DMS114 treated with DMSO at 0.1 percent for 48 hours (cell line): ENCODE results near the gene NUDT21.
"Not testable (repeated sequence)": the region's sequence is repeated elsewhere in the genome, so short reads cannot be mapped to it uniquely, and the experiment has no call there.

ENCODE experiments used
- DNase-seq: peaks from one replicate; lab custom pipeline; 2025; ENCODE audit not compliant: unreplicated experiment; lab: John Stamatoyannopoulos, UW

NUDT21 gene

DNA sequence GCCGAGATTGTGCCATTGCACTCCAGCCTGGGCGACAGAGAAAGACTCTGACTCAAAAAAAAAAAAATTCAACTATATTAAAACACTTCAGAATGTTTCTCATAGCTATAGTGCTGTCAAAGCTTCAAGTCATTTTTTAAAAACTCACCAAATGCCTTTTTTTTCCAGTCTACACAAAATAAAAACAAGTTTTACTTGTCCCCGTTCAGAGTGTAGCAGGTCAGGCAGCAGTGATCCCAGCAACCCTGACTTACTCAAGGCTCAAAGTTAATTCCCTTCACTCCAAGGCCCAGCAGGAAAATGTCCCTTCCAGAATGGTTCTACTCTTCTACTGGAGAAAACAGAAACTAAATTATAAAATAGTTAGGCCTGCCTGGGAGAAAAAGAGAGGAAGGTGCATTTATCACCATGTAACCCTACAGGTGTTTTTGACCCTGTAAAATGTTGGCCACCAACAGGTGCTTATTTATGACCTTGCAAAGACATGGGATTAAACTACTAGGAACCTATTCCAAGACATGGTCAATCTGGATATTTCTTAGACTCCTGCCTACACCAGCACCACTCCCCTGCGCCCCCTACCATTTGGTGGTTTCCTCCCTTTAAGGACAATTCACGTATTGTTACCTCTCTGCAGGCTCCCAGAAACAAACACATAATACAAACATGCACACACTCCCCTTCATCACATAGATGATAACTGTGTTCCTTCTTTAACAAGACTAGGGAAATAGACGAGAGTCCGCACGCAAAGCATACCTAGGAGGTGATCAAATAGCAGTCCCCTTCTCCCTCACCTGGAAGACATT is 31.2 kb downstream of the NUDT21 start:
- DNase-seq, result no peak

DNA sequence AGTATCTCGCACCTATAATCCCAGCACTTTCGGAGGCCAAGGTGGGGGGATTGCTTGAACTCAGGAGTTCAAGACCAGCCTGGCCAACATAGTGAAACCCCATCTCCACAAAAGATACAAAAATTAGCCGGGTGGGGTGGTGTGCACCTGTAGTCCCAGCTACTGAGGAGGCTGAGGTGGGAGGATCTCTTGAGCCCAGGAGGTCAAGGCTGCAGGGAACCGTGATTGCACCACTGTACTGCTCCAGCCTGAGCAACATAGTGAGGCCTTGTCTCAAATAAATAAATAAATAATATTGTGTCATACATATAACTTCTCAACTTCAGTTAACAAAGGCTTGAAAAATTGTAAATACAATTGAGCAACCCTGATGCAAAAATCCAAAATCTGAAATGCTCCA is 34.0 kb downstream of the NUDT21 start:
- DNase-seq, result no peak

DNA sequence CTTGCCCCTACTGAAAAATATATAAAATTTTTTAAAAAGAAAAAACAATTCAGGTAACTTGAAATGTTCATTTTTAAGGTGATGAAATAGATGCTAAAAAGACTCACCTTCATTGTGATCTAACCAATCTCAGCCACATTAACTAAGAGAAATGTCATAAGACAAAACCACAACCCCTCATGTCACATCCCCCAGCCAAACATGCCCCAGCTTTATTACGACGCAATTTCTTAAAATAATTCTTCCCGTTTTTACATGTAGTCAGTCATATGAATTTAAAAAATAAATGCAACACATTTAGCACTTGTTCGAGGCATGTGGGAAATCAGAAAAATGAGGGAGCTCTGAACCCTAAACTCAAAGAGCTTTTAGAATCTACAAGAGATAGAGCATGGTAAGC is 35.3 kb downstream of the NUDT21 start:
- DNase-seq, result no peak

DNA sequence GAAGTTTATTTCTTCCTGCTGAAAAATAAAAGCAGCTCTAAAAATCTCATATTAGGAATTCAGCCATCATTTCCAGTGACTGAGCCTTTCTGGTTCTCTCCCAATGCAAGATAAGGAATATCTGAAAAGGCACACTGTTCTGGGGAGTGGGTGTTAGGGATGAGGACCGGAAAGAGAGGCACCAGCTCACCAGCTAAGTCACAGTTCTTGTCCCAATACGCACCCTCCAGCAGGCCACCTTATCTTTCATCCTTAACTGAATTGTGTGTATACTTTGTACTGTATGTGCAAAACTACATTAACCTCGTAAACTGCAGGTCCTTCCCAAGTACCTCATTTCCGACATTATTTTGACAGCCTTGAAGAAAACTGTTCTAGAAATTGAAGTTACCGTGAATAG is 36.8 kb downstream of the NUDT21 start:
- no peak for DNase-seq

DNA sequence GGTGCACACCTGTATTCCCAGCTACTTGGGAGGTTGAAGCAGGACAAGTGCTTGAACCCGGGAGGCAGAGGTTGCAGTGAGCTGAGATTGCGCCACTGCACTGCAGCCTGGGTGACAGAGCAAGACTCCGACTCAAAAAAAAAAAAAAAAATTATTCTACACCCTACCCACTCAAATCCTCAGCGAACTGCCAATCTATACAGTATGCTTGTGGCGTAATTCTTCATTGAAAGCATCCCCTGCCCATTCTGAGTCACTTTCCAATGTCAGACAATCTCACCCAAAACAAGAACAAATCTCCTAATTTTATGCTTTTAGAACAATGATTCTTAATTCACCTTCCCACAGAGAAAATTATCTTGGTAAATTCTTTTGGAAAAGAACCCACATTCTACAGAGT is 37.8 kb downstream of the NUDT21 start:
- DNase-seq, result no peak

DNA sequence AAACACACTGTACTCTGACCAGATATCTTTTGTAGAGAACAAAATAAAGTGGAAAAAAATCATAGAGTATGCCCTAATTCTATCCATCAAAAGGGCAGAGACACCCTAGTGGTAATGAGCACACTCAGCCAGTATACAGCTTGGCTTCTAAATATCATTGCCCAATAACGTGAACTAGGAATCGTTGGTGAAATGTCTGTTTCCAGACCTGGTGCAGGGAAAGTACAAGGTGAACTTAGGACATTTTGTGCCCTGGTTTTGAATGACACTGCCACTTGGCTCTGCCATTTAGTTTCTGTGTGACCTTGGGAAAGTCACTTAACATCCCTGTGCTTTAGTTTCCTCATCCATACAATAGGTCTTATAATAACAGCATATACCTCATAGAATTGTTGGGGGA is 39.5 kb downstream of the NUDT21 start:
- DNase-seq, result no peak

DNA sequence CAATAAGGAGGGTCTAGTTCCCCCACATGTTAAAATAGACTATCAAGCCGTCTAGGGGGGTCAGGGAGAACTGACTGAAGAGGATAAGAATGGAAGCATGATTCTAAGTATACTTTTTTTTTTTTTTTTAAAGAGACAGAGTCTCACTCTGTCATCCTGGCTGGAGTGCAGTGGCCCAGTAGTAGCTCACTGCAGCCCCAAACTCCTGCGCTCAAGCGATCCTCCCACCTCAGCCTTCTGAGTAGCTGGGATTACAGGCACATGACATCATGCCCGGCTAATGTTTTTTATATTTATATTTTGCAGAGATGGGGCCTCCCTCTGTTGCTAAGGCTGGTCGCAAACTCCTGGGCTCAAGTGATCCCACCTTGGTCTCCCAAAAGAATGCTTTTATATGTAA is 40.0 kb downstream of the NUDT21 start:
- no peak for DNase-seq

DNA sequence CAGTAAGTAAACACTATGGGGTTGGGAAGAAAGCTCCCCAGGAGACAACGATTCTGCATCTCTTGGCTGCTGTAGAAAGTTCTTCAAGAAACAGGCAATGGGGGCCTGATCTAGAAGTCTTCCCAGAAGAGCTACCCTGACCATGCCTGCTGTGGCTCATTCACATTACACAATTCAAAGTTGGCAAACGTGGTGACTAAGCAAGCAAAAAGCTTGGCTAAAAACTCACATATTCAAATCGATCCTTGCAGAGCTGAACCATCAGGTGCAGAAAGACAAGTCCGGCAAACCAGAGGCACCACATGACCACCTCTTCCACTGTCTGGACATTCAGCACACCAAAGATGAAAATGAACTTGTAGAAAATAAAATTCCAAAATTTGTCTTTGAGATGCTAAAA is 41.9 kb downstream of the NUDT21 start:
- DNase-seq, result no peak

DNA sequence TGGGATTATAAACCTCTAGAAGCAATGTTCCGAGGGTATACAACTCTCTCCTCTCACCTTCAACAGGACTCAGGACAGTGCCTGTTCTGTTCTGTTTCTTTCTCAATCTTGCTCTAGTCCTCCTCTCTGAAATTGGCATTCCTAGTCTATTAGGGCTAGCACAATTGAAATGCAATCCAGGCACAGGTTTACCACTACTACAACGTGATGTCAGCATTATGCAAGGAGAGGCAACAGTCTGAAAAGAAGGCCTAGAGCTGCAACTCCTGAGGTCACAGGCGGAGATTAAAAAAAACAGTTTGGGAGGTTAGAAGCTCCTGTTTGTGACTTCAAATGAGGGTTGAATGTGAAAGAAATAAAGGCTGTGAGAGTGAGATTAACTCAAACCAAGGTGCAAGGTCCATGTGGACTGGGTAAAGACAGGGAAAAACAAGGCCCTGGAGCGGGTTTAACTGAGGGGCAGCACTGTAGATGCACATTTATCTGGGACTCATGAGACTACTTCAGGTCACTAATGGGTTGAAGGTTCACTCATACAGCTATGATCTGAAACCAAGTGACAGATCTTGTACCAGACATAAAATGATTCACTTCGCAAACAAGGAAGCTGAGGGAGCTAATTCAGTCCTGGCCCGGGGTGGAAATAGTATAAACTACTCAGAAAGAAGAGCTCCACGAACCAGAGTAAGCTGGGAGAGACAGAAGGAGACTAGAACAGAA is 42.6 kb downstream of the NUDT21 start:
- no peak for DNase-seq

DNA sequence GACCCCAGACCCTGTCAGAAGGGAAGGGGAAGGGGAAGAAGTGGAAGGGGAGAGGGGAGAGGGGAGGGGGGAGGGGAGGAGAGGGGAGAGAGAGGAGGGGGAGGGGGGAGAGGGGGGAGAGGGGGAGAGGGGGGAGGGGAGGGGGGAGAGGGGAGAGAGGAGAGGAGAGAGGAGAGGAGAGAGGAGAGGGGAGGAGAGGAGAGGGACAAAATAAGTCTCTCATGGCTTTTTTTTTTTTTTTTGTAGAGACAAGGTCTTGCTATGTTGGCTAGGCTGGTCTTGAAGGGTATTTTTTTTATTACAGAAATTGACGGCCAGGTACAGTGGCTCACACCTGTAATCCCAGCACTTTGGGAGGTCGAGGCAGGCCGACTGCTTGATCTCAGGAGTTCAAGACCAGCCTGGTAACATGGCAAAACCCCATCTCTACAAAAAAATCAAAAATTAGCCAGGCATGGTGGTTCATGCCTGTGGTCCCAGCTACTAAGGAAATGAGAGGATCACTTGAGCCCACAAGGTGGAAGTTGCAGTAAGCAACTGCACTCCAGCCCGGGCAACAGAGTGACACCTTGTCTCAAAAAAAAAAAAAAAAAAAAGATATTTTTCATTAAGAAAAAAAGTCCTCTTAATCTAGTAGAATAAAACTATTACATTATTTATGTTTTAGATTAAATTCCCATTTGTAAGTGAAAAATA is 45.0 kb downstream of the NUDT21 start:
- DNase-seq, result no peak

DNA sequence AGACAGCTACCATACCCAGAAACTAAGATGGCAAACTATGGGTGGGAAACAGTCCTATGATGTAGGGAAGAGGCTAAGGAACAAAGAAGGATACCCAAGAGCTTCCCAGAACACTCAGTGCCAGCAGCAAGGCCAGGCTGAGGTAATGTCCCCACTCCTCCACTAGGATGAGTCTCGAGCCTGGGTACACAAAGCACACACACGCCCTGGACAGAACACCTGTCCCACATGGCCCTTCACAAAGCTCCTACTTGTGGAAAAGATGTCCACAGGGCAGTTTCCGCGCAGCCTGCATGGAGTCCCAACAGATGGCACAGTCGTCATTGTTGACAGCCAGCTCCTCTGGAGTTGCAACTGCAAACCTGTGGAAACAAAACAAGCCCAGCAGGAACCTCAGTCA is 49.6 kb downstream of the NUDT21 start:
- DNase-seq, result no peak

DNA sequence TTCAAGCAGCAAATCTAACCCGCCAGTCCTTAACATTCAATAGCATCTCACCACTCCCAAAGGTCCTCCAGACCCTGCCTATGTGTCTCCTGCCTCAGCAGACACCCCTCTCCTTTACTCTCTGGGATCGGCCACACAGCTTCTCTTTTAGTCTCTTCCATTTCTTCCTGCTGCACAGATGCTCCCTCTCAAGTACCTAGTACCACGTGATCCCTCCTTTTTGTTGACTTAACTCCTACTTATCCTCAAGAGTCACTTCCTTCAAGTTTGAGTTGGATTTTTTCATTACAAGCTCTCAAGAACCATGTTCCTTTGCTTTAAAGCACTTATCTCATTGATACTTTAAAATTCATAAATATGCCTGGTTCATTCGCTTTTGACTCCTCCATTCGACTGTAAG is 50.7 kb downstream of the NUDT21 start:
- no peak for DNase-seq

DNA sequence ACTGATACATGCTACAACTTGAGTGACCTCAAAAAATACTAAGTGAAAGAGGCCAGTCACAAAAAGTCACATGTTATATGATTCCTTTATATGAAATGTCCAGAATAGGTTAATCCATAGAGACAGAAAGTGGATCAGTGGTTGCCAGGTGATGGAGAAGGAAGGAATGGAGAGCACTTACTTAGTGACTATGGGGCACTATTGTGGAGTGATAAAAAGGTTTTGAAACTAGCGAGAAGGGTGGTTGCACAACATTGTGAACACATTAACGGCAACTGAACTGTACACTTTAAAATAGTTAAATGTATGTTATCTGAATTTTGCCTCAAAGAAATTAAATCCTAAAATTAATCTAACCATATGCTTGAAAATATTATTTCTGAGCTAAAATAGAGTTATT is 51.6 kb downstream of the NUDT21 start:
- DNase-seq, result no peak

DNA sequence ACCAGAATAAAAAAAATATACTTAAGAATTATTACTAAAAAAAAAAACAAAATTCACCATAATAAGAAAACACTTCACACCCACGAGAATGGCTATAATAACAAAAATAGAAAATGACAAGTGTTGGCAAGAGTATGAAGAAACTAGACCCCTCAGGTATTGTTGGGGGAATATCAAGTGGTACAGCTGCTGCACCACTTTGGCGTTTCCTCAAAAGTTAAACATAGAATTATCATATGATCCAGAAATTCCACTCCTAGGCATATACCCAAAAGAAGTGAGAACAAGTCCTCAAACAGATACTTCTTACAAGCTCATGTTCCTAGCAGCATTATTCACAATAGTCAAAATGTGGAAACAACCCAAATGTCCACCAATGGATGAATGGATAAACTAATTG is 52.1 kb downstream of the NUDT21 start:
- DNase-seq, result no peak

DNA sequence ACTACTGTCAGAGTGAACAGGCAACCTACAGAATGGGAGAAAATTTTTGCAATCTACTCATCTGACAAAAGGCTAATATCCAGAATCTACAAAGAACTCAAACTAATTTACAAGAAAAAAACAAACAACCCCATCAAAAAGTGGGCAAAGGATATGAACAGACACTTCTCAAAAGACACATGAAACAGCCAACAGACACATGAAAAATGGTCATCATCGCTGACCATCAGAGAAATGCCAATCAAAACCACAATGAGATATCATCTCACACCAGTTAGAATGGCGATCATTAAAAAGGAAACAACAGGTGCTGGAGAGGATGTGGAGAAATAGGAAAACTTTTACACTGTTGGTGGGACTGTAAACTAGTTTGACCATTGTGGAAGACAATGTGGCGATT is 54.4 kb downstream of the NUDT21 start:
- DNase-seq, result not testable (repeated sequence)

DNA sequence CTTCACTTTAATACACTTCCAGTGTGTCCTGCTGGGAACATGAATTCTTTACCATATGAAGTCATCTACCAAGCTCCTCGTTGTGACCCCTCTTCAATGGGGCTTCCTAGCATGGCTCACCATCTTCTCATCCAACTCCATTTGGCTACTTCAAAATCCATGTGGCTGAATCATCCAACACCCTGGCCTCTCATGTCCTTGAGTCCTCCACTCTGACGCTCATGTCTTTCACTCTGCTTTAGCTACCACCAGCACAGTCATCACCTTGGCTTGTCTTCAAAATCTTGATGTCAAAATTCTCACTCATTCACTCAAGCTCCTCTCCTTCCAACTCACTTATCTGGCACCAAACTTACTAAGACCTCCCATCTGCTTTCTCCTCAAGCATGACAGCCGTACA is 61.6 kb downstream of the NUDT21 start:
- DNase-seq, result no peak

DNA sequence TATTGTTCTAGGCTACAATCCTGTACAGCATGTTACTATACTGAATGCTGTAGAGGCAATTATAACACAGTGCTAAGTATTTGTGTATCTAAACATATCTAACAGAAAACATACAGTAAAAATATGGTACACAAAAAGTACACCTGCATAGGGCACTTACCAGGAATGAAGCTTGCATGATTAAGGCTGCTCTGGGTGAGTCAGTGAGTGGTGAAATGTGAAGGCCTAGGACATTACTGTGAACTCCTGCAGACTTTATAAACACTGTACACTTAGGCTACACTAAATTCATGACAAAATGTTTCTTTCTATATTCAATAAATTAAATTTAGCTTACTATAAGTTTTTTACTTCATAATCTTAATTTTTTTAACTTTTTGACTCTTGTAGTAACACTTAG is 62.9 kb downstream of the NUDT21 start:
- no peak for DNase-seq

DNA sequence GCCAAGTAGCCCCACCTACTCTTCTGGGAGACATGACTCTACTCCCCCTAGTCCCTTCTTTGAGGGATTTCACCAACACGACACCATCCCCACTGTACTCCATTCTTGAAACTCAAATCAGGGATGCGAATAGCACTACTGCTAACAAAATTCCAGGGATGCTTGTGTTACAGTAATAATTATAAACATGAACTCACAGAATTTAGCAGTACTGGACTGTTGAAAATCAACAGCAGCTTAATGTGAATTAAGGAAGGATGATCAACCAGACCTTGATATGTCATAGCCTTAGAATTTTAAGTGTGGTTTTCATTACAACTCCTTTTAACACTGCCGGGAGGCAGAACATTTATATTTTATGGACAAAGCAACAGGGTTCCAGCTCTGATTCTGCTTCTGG is 63.7 kb downstream of the NUDT21 start:
- no peak for DNase-seq

DNA sequence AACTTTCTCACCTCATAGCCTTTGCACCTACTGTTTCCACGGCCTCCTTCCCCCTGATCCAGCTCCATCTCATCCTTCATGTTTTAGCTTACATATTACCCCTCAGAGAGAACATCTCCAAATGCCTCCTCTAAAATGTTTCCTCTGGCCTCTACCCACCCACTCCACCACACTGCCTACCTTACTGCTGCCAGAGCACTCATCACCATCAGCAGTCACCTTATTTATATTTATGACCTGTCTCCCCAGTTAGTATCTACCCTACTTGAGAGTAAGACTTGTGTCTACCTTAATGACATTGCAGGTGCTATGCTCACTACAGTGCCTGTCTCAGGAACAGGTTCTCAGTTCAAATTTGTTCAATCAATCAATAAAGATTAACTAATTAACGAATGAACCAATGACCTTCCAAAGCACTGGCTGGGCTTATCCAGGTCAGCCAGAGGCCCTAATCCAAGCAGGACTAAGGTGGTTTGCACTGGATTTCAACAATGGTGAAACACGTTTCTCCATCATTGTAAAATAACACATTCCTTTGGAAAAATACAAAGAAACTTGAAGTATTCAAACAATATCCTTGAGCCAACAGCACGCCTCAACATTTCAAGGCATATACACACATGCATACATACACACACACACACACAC is 66.9 kb downstream of the NUDT21 start:
- no peak for DNase-seq

DNA sequence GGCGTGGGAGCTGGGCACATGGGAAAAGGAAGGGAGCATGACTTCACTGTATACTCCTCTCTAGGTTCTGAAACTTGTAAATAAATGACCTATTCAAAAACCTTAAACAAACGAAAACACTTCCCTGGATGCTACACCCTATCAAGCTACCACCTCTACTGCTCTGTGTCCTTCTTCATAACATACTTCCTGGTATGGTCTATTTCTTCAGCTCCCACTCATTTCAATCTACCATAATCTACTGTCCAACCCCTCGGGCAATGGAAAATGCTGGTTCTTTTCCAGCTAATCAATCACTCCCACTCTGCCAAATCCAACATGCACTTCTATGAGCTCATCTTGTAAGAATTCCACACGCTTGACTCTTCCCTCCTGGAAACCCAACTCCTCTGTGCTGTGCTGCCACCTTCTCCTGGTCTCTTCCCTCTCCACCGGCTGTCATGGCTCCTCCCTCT is 68.2 kb downstream of the NUDT21 start:
- no peak for DNase-seq

DNA sequence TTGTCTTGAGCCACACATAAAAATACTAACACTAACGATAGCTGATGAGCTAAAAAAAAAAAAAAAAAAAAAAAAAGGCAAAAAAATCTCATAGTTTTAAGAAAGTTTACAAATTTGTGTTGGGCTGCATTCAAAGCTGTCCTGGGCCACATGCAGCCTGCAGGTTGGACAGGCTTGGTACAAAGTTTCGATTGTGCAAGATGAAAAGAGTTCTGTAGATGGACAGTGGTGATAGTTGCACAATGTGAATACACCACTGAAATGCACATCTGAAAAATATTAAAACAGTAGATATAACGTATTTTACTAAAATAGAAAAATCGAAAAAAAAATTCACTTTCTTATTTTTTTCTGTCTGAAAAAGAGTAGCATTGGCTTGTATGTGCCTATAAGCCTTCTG is 68.7 kb downstream of the NUDT21 start:
- no peak for DNase-seq
